PC-9 (cell line): Measurements from ENCODE around the gene ZNF513. TPM values are rescaled to one million over a fixed set of nuclear protein-coding genes. Genes with fewer than 3 reads are reported as not detected.

Source experiments
- BruUV-seq: library from RNA; stranded (reverse); fragments of 400-500 nt; replicated peaks from 2 replicates; lab custom pipeline; 2021; lab: Mats Ljungman, UMichigan
- CTCF ChIA-PET: fragments of 300-600 bp; sonication (Branson Sonifier 250); formaldehyde crosslinking; loops from one replicate; lab custom pipeline; 2022; ENCODE audit warnings: antibody characterized with exemption; lab: Charles Lee
- POLR2A ChIA-PET: fragments of 300-600 bp; sonication (Branson Sonifier 250); formaldehyde crosslinking; loops from one replicate; lab custom pipeline; 2022; ENCODE audit warnings: antibody characterized with exemption; ENCODE audit not compliant: unreplicated experiment; lab: Charles Lee
- DNase-seq, 2 experiments: peaks; one replicate each; pipeline versions ENCODE4 v3.0.0 to v3.0.0-alpha.2; 2015 to 2022; ENCODE audit warnings: mixed read lengths in 1 of 2
- H2AFZ ChIP-seq: fragments of 200-600 bp; sonication (generic); 2 replicates; pipeline ENCODE4 v1.8.1; 2017; ENCODE audit warnings: antibody characterized with exemption
- H3F3A ChIP-seq: fragments of 200-600 bp; sonication (generic); 2 replicates; pipeline ENCODE4 v1.8.1; 2017; ENCODE audit warnings: antibody characterized with exemption, mild to moderate bottlenecking, low read depth; ENCODE audit not compliant: insufficient read depth
- H3K27ac ChIP-seq: fragments of 200-600 bp; sonication (generic); 2 replicates; pipeline ENCODE4 v1.6.1; 2016; ENCODE audit warnings: mixed run types
- H3K27me3 ChIP-seq: fragments of 200-600 bp; sonication (generic); 2 replicates; pipeline ENCODE4 v1.6.1; 2016; ENCODE audit warnings: low read depth, mixed run types; ENCODE audit not compliant: insufficient read depth
- H3K36me3 ChIP-seq: fragments of 200-600 bp; sonication (generic); 2 replicates; pipeline ENCODE4 v1.6.1; 2016; ENCODE audit warnings: low read depth, mixed run types
- H3K4me1 ChIP-seq: fragments of 200-600 bp; sonication (generic); replicated peaks from 2 replicates; pipeline ENCODE4 v1.6.1; 2016; ENCODE audit warnings: mixed run types; ENCODE audit not compliant: insufficient read depth
- H3K4me2 ChIP-seq: fragments of 200-600 bp; sonication (generic); 2 replicates; pipeline ENCODE4 v1.6.1; 2017; ENCODE audit warnings: mixed run types
- H3K4me3 ChIP-seq: fragments of 200-600 bp; sonication (generic); 2 replicates; pipeline ENCODE4 v1.6.1; 2016; ENCODE audit warnings: mixed run types
- H3K79me2 ChIP-seq: fragments of 200-600 bp; sonication (generic); 2 replicates; pipeline ENCODE4 v1.6.1; 2017; ENCODE audit warnings: low read depth, mixed run types
- H3K9me2 ChIP-seq: fragments of 200-600 bp; sonication (generic); 2 replicates; pipeline ENCODE4 v1.8.1; 2017; ENCODE audit warnings: mild to moderate bottlenecking; ENCODE audit not compliant: insufficient read depth
- H3K9me3 ChIP-seq: fragments of 200-600 bp; sonication (generic); 2 replicates; pipeline ENCODE4 v1.8.1; 2016; ENCODE audit warnings: low read depth; ENCODE audit not compliant: insufficient read depth
- H4K20me1 ChIP-seq: fragments of 200-600 bp; sonication (generic); 2 replicates; pipeline ENCODE4 v1.8.1; 2017; ENCODE audit not compliant: insufficient read depth
- CTCF ChIP-seq: fragments of 200-600 bp; sonication (generic); conservative IDR thresholded peaks from 2 replicates; pipeline ENCODE4 v1.6.1; 2017; ENCODE audit warnings: mixed run types, antibody characterized with exemption, mild to moderate bottlenecking, moderate library complexity
- EZH2 ChIP-seq: fragments of 200-600 bp; sonication (generic); IDR thresholded peaks from 2 replicates; pipeline ENCODE4 v1.8.0; 2017; ENCODE audit warnings: antibody characterized with exemption, low read depth
- intact Hi-C: fragments of 100-400 bp; cut with micrococcal nuclease; formaldehyde crosslinking; loops from one replicate; pipeline ENCODE4 v1.10.0; 2022; ENCODE audit not compliant: unreplicated experiment
- total RNA-seq: library from RNA; stranded (reverse); gene quantifications from 2 replicates; pipeline ENCODE4 v1.2.3, GENCODE V29; 2021

ZNF513 gene
- total RNA-seq, 1 experiment from 2014 or later: 4.5 TPM

DNA sequence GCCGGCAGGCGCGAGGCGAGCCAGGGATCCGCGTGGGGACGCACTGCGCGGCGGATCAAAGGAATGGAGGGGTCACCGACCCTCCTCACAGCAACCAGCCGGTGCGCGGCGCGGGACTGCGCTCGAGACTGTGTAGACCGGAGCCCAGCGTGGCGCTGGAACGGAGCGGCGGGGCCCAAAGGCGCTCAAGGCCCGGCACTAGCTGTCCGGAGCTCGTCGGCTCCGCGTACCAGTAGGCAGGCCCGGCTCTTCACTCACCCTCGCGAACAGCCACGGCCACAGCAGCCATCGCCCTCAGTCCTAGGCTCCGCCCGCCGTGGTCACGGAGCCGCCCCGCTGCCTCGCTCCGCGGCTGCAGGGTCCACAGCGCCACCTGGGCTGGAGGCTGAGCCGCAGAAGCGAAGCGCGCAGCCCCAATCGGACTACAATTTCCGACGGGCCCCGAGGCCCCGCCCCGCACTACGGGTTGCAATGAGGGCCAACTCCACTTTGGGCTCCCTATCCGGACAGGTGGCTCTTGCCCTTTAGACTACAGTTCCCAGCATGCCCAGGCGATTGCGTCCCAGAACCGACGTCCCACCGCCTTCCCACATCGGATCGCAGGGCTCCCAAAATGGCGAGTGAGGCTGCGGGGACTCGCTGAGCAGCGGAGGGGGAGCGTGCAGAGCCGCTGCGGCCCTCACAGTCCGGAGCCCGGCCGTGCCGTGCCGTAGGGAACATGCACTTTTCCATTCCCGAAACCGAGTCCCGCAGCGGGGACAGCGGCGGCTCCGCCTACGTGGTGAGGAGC, 10.3 kb downstream of the ZNF513 start, which contains the start of the genes EIF2B4 and SNX17:
TSS of gene EIF2B4 (minus strand) at position 313 of the 790 bp plus-strand sequence. CDS start at position 289, 24 bp downstream.
TSS of gene SNX17 (plus strand) at position 591 of the 790 bp plus-strand sequence. CDS start at position 719, 128 bp downstream.
- TF ChIP-seq CTCF (peak; percentile 79), EZH2 (no peak)

GRCh38 chr2:27369471-27370025, 11.0 kb downstream of the ZNF513 start:
- Histone ChIP-seq H4K20me1 (peaks cover 5% of the 10 kb centered on the region), H3F3A (peaks cover 28% of the 10 kb centered on the region), H3K4me1 (peaks cover 27% of the 10 kb centered on the region), H3K79me2 (peaks cover 45% of the 10 kb centered on the region), H3K4me3 (peak overlapping the region; percentile 94), H2AFZ (peak overlapping the region; percentile 100), H3K4me2 (peak overlapping the region; percentile 94), H3K27ac (peak overlapping the region; percentile 17; the same call in 1 of the 2 replicates), H3K9me2 (no peaks in the 10 kb centered on the region), H3K27me3 (no peaks in the 10 kb centered on the region), H3K9me3 (no peaks in the 10 kb centered on the region), H3K36me3 (peaks cover 33% of the 10 kb centered on the region)
- ChIA-PET POLR2A (interaction anchor here (0.5 to 0.7 kb wide), 6 partner anchors 9 to 298 kb away, joined by 3 to 33 read pairs (median 3); partner anchors contain the start of genes GTF3C2 and OST4), CTCF (interaction anchor here (0.5 to 1.2 kb wide), 3 partner anchors 9 to 107 kb away, joined by 3 to 7 read pairs (median 5); partner anchors contain the start of gene GTF3C2)
- intact Hi-C loops: loop anchor here (1.0 to 5.0 kb wide), 4 partner anchors 13 to 272 kb away; partner anchors contain the start of genes GTF3C2 and NRBP1
- peak; percentile 56 to 63 for DNase-seq
- TF ChIP-seq EZH2 (no peak), CTCF (no peak)
- BruUV-seq: TSS peak; percentile 46

More for the DNA sequence above, 10.3 kb downstream of the ZNF513 start, which contains the start of the genes EIF2B4 and SNX17:
- ChIA-PET POLR2A (interaction anchor here (0.5 to 0.7 kb wide), 3 partner anchors 9 to 47 kb away, joined by 3 read pairs; partner anchors contain the start of gene GTF3C2), CTCF (interaction anchor here (0.5 to 1.2 kb wide), 4 partner anchors 10 to 108 kb away, joined by 3 to 7 read pairs (median 5); partner anchors contain the start of genes GTF3C2 and ZNF513)
- Histone ChIP-seq H3F3A (peaks cover 27% of the 10 kb centered on the region), H3K36me3 (peaks cover 35% of the 10 kb centered on the region), H4K20me1 (peaks cover 5% of the 10 kb centered on the region), H3K4me3 (peak within 1 kb of the TSS; percentile 94), H3K9me2 (no peaks in the 10 kb centered on the region), H3K4me1 (peaks cover 27% of the 10 kb centered on the region), H3K9me3 (no peaks in the 10 kb centered on the region), H3K4me2 (peak within 1 kb of the TSS; percentile 94), H3K27me3 (no peaks in the 10 kb centered on the region), H3K27ac (peak within 1 kb of the TSS; percentile 22; the same call in 1 of the 2 replicates), H2AFZ (peak within 1 kb of the TSS; percentile 100), H3K79me2 (peaks cover 45% of the 10 kb centered on the region)
- peak; percentile 97 to 99 for DNase-seq
- intact Hi-C loops: loop anchor here (1.0 to 5.0 kb wide), 4 partner anchors 14 to 273 kb away; partner anchors contain the start of genes GTF3C2 and NRBP1
- BruUV-seq: no TSS peak

DNA sequence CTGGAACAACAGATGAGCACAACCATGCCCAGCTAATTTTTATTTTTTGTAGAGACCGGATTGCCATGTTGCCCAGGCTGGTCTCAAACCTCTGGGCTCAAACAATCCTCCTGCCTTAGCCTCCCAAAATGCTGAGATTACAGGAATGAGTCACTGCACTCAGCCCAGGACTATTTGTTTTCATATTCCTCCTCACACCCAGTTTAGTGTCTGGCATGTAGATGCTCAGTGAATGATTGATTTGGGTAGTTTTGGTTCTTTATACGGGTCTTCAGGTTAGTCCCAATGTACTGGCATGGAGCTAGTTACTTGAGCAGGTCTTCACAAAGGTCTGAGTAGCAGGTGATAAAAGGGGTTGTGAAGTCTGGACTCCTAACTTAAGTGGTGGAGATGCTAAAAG, 16.6 kb downstream of the ZNF513 start:
- Histone ChIP-seq H2AFZ (no peak overlapping the region), H3K27ac (no peak overlapping the region), H3K4me1 (peaks cover 3% of the 10 kb centered on the region; the same call in 1 of the 2 replicates), H3K9me2 (no peaks in the 10 kb centered on the region), H3F3A (peaks cover 43% of the 10 kb centered on the region), H4K20me1 (no peaks in the 10 kb centered on the region), H3K4me2 (no peak overlapping the region), H3K4me3 (no peak overlapping the region), H3K36me3 (peaks cover 33% of the 10 kb centered on the region), H3K79me2 (peaks cover 9% of the 10 kb centered on the region), H3K9me3 (no peaks in the 10 kb centered on the region), H3K27me3 (no peaks in the 10 kb centered on the region)
- DNase-seq: no peak
- CTCF ChIA-PET: no interaction called here
- TF ChIP-seq CTCF: no peak
- TF ChIP-seq EZH2: no peak
- POLR2A ChIA-PET: interaction anchor here (0.6 kb wide), 1 partner anchor 35 kb away, joined by 4 read pairs; no protein-coding TSS in a partner anchor
- intact Hi-C loops: no loop called here
- BruUV-seq: no TSS peak
